ENCODE measurements around the gene AGA.

AGA gene

GRCh38 chr4:177441803-177442622, at the start of gene AGA:
TSS of gene AGA (minus strand) at chr4:177442437. CDS start at chr4:177442375, 62 bp downstream.
- DNase-seq (ENCODE audit: low read depth, low spot score): peak; percentile 96

DNA sequence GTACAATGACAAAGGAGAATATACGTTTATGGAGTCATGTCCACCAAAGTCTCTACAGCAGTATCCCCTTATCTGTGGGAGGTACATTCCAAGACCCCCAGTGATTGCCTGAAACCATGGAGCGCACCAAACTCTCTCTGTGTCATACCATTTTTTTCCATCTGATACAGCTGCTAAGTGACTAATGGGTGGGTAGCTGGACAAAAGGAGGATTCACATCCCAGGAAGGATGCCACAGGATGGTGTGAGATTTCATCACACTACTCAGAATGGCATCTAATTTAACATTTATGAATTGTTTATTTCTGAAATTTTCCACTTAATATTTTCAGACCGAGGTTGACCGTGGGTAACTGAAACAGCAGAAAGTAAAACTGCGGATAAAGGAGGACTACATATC, 49.8 kb upstream of the AGA start:
- DNase-seq (ENCODE audit: low read depth, low spot score): no peak

DNA sequence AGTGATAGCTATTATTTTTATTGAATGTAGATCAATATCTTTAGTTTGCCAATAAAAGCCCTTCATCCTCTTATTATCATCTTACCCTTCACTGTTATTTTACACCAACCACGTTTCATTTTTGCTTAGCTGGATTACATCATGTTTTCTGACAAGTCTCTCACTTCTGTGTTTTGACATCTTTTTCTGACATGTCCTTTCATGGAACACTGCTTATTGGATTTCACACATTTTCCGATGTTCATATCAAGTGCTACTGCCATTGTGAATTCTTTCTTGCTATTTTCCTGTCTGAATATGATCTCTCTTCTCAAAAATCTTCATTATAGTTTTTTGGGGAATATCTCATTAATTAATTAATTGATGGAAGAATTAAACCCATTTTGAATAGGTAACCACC, 48.5 kb upstream of the AGA start:
- DNase-seq (ENCODE audit: low read depth, low spot score): no peak

DNA sequence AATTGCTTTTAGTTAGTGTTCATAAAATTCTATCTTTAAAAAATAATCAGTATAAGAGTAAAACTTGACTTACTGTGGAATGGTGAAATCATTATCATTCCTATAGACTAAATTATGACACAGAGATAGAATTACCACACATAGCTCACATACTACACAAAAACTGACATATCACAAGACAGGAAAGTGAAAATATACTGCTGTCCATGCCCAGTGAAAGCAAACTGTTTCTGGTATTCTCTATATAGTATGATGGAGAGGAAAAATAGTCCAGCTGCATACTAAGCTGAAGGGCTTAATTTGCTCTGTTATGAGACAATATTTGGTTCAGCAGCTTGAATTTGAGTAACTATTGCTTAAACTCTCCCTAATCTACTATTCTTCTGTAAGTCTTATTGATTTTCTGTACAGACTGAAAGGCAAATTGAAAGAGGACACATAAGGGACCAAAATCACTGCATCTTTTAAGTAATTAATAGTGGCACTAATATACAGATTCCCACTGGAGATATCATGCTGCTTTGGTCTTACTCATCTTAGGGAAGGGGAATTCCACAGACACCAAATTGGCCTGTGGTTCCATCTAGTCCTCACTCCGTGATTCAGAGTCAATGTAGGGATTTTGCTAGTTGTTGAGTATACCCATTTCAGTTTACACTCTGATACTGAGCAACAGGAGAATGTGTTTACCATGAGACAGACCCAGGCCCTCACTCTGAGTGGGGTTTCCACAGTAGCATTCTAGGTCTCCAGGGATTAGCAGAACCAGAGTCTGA, 47.4 kb upstream of the AGA start:
- no peak for DNase-seq (ENCODE audit: low read depth, low spot score)

GRCh38 chr4:177487977-177488376, 45.7 kb upstream of the AGA start:
- no peak for DNase-seq (ENCODE audit: low read depth, low spot score)

GRCh38 chr4:177485528-177485927, 43.3 kb upstream of the AGA start:
- no peak for DNase-seq (ENCODE audit: low read depth, low spot score)

GRCh38 chr4:177484613-177485021, 42.4 kb upstream of the AGA start:
- no peak for DNase-seq (ENCODE audit: low read depth, low spot score)

DNA sequence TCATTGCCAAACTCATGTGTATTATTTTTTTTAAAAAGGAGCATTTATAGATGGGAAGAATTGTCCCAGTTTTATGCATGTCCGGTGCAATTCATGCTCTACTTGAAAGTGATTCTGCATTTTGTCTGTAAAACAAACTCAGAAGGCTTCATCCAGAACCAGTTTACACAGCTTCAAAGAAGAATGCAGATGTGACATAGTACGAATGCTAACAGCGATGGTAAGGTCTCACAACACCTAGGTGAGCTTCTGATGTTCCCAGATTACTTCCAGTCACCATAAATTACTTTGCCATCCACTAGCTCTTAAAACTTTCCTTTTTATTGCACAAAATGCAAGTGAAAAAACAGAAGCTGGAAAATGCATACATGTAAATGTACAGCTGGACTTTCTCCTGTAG, 41.5 kb upstream of the AGA start:
- DNase-seq (ENCODE audit: low read depth, low spot score): no peak

DNA sequence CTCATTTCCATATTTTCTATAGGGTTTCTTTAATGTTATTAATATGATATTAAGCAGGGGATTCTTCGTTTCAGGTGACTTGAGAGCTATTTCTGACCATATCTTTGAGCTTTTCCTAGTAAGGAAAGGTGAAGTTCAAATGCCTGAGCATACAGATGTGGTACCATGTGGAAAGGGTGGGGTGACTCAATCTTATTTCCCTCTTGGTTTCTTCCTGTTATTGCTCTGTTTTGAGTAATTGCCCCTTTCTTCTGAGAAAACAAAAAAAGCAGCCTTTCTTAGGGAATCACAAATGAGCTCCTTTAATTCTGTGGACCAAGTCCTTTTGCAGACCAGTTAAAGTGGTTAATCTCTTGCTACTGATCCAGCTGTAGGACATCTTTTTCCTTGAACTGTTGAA, 41.0 kb upstream of the AGA start:
- DNase-seq (ENCODE audit: low read depth, low spot score): no peak

- no peak for DNase-seq (ENCODE audit: low read depth, low spot score)
Observed at GRCh38 chr4:177482367-177482766, 40.1 kb upstream of the AGA start.

- no peak for DNase-seq (ENCODE audit: low read depth, low spot score)
Observed at GRCh38 chr4:177480795-177481194, 38.6 kb upstream of the AGA start.

DNA sequence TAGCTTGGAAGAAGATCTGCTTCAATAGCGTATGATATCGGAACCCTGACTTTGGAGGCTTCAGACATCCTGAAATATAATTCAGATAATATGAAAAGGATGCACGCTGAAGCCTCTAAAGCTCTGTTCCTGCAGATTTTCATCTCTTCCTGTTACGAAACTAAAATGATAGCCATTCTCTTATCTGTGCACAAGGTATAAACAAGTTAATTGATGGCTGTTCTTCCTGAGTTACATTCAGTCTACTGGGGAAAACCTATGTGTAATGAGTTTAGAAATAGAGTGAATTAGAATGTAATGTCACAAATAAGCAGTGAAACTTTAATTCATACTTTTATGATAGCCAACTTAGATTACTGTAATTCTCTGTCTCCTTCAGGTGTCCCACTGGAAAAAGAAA, 36.8 kb upstream of the AGA start:
- DNase-seq (ENCODE audit: low read depth, low spot score): no peak

DNA sequence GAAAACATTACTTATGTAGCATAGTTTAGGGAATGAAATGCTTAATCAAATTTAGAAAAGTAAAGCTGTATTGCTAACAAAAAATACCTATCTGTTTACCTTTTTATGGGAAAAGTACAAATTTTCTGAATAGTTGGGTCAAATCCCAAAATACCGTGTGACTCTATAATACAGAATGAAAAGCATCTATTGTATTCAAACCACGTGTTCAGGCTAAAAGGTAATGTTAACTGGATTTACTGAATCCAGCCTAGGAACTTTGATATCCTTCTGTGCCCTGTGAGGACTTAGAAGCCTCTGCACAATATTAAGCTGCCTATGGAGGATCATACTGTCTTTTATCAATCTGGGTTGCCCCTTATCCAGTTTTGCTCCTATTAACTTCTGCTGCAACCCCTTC, 36.3 kb upstream of the AGA start:
- DNase-seq (ENCODE audit: low read depth, low spot score): no peak

- no peak for DNase-seq (ENCODE audit: low read depth, low spot score)
Observed at GRCh38 chr4:177473991-177474390, 31.8 kb upstream of the AGA start.

DNA sequence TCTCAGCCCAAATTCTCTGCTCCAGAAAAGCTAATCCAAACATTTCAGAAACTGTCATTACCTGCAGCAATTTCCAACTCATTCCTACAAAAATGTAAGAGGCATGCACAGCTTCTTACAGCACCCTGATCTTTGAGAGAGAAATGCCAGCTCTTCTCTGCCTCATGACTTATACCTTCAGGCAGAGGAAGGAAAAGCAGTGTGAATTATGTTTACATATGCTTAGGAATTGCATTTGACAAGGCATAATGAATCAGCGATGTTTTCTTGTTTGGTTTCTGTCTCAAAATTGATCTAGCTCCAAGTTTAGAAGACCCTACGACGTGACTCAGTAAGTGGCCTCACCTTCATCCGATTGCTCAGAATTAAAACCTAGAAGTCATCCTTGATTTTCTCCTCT, 21.8 kb upstream of the AGA start:
- no peak for DNase-seq (ENCODE audit: low read depth, low spot score)

GRCh38 chr4:177461606-177462005, 19.4 kb upstream of the AGA start:
- DNase-seq (ENCODE audit: low read depth, low spot score): no peak

DNA sequence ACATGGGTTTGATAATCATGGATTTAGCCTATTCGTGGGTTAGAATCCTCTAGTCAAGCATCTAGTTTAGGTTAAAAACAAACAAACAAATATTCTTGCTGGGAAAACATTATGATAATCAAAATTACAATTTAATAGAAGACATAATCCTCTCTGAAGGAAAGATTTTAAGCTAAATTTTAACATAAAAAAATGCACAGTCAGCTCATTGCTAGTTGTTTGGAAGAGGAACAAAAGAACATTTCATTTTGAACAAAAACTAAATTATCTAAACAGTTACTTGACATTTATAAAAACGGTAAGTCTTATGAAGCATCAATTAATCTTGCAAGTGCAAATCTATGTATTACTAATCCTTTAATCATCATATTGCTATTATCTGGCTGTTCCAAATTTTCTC, 18.2 kb upstream of the AGA start:
- DNase-seq (ENCODE audit: low read depth, low spot score): no peak

DNA sequence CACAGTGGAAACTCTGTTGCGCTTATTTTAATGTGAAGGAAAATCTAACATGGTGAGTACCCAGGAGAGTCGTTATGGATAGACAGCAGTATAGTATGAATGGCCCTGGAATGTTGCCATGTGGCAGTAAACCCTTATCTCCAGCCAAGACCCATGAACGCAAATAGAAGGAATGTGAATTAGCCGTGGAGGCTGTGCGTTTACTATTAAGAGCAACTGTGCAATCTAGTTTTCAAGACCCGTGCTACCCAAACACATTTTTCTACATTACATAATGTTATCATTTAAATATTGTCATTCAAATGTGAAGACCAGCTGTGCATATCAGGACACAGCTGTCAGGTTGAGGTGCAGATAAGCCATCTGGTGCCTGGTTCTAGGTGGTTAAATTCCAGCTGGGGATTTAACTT, 13.3 kb upstream of the AGA start:
- peak; percentile 16 for DNase-seq (ENCODE audit: low read depth, low spot score)

- DNase-seq (ENCODE audit: low read depth, low spot score): no peak
Observed at GRCh38 chr4:177453116-177453515, 10.9 kb upstream of the AGA start.

GRCh38 chr4:177451108-177451500, 8.9 kb upstream of the AGA start:
- DNase-seq (ENCODE audit: low read depth, low spot score): no peak

GRCh38 chr4:177450426-177451107, 8.3 kb upstream of the AGA start:
- no peak for DNase-seq (ENCODE audit: low read depth, low spot score)

- DNase-seq (ENCODE audit: low read depth, low spot score): no peak
Observed at GRCh38 chr4:177448850-177449249, 6.6 kb upstream of the AGA start.

Measured in ELF-1 (cell line).